Colonic mucosa (tissue), 4 donors: Measurements from ENCODE around the gene ZNF629. TPM values are rescaled to one million over a fixed set of nuclear protein-coding genes. Genes with fewer than 3 reads are reported as not detected.
A peak's percentile ranks its signal among the peaks of the same experiment; 100 is the strongest.

Experiments used
- DNase-seq: peaks from one replicate; pipeline ENCODE4 v3.0.0-alpha.2; 2020
- H3K27ac ChIP-seq: fragments of 200-600 bp; one replicate; pipeline ENCODE4 v1.8.0; 2021
- H3K27me3 ChIP-seq: fragments of 200-600 bp; one replicate; pipeline ENCODE4 v1.8.0; 2021
- H3K36me3 ChIP-seq: fragments of 200-600 bp; one replicate; pipeline ENCODE4 v1.8.0; 2021
- H3K4me1 ChIP-seq: fragments of 200-600 bp; one replicate; pipeline ENCODE4 v1.8.0; 2021; ENCODE audit warnings: mild to moderate bottlenecking
- H3K4me3 ChIP-seq: fragments of 200-600 bp; one replicate; pipeline ENCODE4 v1.8.0; 2021
- H3K9ac ChIP-seq, 2 donors: one replicate each; pipeline ENCODE4 v1.7.0; 2013; ENCODE audit warnings: control low read depth in 2 of 2, low read depth in 2 of 2, low read length in 2 of 2
- H3K9me3 ChIP-seq: fragments of 200-600 bp; one replicate; pipeline ENCODE4 v1.8.0; 2021
- intact Hi-C: fragments of 100-400 bp; cut with DNase I; formaldehyde crosslinking; loops from one replicate; pipeline ENCODE4 v1.14.1; 2022
- total RNA-seq, 2 donors: library from RNA; stranded (reverse); fragmentation: NEBNext Ultra II Directional in 1 of 2; extraction: Animal tissue kit (Norgen Biotek cat#: 25700) in 1 of 2; gene quantifications; one replicate each; pipeline ENCODE4 v1.2.1, GENCODE V29; 2021
- TF ChIP-seq, protein P1 (sequence below): fragments of 200-600 bp; IDR thresholded peaks from one replicate; pipeline ENCODE4 v1.8.0; 2022; ENCODE audit warnings: antibody characterized with exemption, mild to moderate bottlenecking
- donor health status: healthy.
- donor health status: DM: no; HTN: no; CAD: no.
- donor health status: DM: no; HTN: no; CAD: no.

ZNF629 gene
- total RNA-seq, 2 donors from 2014 or later = 11.8 to 15.2 TPM

DNA sequence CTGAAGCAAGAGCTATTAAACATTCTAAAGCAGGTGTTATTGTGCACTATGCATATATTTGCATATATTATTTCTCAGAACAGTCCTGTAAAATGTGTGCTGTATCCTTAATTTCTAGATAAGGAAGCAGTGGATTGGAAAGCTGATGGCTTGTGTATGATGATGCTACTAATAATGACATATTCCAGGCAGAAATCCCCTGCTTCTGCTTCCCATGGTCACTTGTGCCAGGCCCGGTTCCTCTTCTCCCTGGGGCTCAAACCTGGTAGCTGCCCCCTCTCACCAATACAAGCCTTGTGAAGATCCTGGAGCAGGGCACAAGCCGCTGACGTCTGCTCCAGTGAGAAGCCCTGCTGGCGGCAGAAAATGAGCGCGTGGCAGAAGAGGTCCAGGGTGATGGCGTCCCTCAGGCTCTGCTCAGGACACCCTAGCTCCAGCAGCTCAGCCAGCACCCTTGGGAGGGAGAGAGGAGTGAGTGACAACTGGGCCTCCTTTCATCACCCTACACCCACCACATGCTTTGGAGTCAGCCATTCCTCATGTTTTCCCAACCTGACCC, 26.9 kb downstream of the ZNF629 start:
- H3K27me3 ChIP-seq = no peaks in the 10 kb centered on the region

GRCh38 chr16:30758988-30759491, 28.0 kb downstream of the ZNF629 start:
- H3K9me3 ChIP-seq = no peaks in the 10 kb centered on the region
- H3K4me3 ChIP-seq = no peak overlapping the region
- peak overlapping the region in 1 of 2 donors; percentile 36 for H3K9ac ChIP-seq
- TF ChIP-seq, protein P1, sequence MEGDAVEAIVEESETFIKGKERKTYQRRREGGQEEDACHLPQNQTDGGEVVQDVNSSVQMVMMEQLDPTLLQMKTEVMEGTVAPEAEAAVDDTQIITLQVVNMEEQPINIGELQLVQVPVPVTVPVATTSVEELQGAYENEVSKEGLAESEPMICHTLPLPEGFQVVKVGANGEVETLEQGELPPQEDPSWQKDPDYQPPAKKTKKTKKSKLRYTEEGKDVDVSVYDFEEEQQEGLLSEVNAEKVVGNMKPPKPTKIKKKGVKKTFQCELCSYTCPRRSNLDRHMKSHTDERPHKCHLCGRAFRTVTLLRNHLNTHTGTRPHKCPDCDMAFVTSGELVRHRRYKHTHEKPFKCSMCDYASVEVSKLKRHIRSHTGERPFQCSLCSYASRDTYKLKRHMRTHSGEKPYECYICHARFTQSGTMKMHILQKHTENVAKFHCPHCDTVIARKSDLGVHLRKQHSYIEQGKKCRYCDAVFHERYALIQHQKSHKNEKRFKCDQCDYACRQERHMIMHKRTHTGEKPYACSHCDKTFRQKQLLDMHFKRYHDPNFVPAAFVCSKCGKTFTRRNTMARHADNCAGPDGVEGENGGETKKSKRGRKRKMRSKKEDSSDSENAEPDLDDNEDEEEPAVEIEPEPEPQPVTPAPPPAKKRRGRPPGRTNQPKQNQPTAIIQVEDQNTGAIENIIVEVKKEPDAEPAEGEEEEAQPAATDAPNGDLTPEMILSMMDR = no peak
- peaks cover 4% of the 10 kb centered on the region for H3K36me3 ChIP-seq
- no peak for DNase-seq
- no peaks in the 10 kb centered on the region for H3K27me3 ChIP-seq
- intact Hi-C loops = loop anchor here (5.0 kb wide), 1 partner anchor 37 kb away; no protein-coding TSS in a partner anchor
- peaks cover 12% of the 10 kb centered on the region for H3K4me1 ChIP-seq
- peak overlapping the region; percentile 21 for H3K27ac ChIP-seq

More for the DNA sequence above, 26.9 kb downstream of the ZNF629 start:
- Histone ChIP-seq H3K4me1 (peaks cover 12% of the 10 kb centered on the region), H3K27ac (no peak overlapping the region), H3K36me3 (peaks cover 14% of the 10 kb centered on the region), H3K9me3 (no peaks in the 10 kb centered on the region), H3K4me3 (no peak overlapping the region), H3K9ac (peak overlapping the region in 1 of 2 donors; percentile 21)
- no peak for DNase-seq
- TF ChIP-seq, protein P1 = no peak
- intact Hi-C loops = no loop called here

DNA sequence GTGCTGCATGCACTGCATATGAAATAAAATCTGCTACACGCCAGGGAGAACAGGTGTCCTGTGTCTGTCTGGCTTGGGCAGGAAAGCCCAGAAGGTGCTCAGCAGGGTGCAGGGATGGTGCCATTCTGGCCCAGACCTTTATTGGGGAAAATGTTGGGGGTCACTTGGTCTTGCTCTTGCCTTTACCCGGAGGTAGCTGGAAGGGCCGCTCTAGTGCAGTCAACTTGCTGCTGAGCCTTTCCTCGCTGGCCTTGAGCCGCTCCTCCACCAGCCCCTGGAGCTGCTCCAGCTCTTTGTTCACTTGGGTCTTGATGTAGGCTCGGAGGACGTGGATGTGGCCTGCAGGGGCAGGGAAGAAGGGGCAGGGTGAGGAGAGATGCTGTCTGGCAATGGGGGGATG, 29.7 kb downstream of the ZNF629 start:
- TF ChIP-seq, protein P1 = no peak
- no peak overlapping the region for H3K4me3 ChIP-seq
- DNase-seq = no peak
- no peak overlapping the region for H3K9ac ChIP-seq
- no peaks in the 10 kb centered on the region for H3K4me1 ChIP-seq
- H3K9me3 ChIP-seq = no peaks in the 10 kb centered on the region
- H3K36me3 ChIP-seq = no peaks in the 10 kb centered on the region
- no peaks in the 10 kb centered on the region for H3K27me3 ChIP-seq
- intact Hi-C loops = loop anchor here (5.0 kb wide), 1 partner anchor 35 kb away; no protein-coding TSS in a partner anchor
- no peak overlapping the region for H3K27ac ChIP-seq

DNA sequence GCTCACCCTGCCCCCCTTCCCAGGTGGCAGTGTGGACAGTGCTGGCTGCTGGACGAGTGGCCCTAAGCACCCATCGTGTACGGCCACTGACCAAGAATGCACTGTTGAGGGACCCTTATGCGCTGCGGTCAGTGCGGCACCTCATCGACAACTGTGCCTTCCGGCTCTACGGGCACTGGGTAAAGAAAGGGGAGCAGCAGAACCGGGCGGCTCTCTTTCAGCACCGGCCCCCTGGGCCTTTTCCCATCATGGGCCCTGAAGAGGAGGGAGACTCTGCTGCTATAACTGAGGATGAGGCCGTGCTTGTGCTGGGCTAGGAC, 30.3 kb downstream of the ZNF629 start:
- Histone ChIP-seq H3K27ac (no peak overlapping the region), H3K9me3 (no peaks in the 10 kb centered on the region), H3K4me3 (no peak overlapping the region), H3K9ac (no peak overlapping the region), H3K4me1 (no peaks in the 10 kb centered on the region), H3K36me3 (no peaks in the 10 kb centered on the region), H3K27me3 (no peaks in the 10 kb centered on the region)
- TF ChIP-seq, protein P1 = no peak
- DNase-seq = no peak
- intact Hi-C loops = loop anchor here (5.0 kb wide), 1 partner anchor 34 kb away; no protein-coding TSS in a partner anchor

DNA sequence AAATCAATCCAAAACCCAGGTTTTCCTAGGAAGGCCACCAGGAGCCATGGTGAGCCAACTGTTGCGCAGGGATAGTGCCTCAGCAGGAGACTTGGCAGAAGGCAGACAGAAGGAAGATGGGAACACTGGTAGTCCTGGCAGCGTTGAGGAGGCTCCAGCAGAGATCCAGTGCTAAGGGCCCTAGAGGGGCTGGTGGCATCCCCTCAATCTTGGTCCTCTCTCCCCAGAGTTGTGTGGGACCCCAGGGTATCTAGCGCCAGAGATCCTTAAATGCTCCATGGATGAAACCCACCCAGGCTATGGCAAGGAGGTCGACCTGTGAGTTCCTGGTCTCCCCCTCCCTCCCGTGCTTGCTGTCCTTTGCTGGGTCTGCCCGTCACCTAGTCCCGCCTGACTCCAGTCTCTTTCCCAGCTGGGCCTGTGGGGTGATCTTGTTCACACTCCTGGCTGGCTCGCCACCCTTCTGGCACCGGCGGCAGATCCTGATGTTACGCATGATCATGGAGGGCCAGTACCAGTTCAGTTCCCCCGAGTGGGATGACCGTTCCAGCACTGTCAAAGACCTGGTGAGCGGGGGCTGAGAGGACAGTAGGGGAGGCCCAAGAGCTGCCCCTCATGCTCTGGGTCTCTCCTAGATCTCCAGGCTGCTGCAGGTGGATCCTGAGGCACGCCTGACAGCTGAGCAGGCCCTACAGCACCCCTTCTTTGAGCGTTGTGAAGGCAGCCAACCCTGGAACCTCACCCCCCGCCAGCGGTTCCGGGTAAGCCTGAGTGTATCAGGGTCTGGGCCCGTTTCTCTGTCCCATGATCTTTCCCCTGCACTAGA, 30.8 kb downstream of the ZNF629 start:
- Histone ChIP-seq H3K9ac (no peak overlapping the region), H3K4me3 (no peak overlapping the region), H3K36me3 (peaks cover 4% of the 10 kb centered on the region), H3K9me3 (no peaks in the 10 kb centered on the region), H3K27me3 (no peaks in the 10 kb centered on the region), H3K4me1 (no peaks in the 10 kb centered on the region), H3K27ac (no peak overlapping the region)
- no peak for DNase-seq
- TF ChIP-seq, protein P1 = no peak
- intact Hi-C loops = loop anchor here (5.0 kb wide), 1 partner anchor 34 kb away; no protein-coding TSS in a partner anchor
